ENCODE data around the gene ZMIZ1. TPM values are rescaled to one million over a fixed set of nuclear protein-coding genes. Genes with fewer than 3 reads are reported as not detected.

The ZMIZ1 gene
- polyA plus RNA-seq, 6 donors from 2014 or later = 0.11 to 2.9 (median 1.5) TPM

DNA sequence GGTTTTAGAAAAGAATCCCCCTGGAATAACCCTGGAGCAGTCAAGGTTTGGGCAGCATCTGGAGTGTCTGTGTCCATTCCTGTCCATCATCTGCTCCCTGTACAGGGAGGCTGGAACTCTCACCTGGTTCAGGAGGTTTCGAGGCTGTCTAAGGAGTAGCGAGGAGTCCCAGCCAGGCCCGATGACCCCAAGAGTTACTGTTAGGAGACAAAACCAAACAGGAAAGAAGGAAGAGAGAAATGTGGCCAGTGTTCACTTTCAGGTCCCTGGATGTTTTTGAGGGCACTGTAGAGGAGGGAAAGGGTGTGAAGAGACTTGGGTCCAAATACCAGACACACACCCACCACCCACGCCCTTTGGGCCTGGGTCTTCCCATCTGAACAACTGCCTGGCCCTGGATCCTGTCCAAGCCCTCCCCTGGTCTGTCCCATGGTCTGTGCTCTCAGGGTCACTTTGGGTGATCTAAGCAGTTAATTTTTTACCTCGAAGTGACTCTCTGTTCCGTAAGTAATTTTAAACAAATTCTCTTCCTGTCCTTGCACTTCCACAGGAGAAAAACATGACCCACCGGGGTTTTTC lies 117.1 kb downstream of the ZMIZ1 start:
- H3K27me3 Mint-ChIP-seq = peaks cover 0 to 14% (median 11%) of the 10 kb centered on the region in 3 donors
- no peaks in the 10 kb centered on the region for H3K36me3 Mint-ChIP-seq
- no peaks in the 10 kb centered on the region for H3K9me3 Mint-ChIP-seq
- H3K4me3 Mint-ChIP-seq = no peak overlapping the region
- no peak for ATAC-seq (ENCODE audit: low read depth in 2 of 2)
- DNase-seq = no peak
- H3K27ac Mint-ChIP-seq = no peak overlapping the region
- H3K4me1 Mint-ChIP-seq = no peaks in the 10 kb centered on the region

DNA sequence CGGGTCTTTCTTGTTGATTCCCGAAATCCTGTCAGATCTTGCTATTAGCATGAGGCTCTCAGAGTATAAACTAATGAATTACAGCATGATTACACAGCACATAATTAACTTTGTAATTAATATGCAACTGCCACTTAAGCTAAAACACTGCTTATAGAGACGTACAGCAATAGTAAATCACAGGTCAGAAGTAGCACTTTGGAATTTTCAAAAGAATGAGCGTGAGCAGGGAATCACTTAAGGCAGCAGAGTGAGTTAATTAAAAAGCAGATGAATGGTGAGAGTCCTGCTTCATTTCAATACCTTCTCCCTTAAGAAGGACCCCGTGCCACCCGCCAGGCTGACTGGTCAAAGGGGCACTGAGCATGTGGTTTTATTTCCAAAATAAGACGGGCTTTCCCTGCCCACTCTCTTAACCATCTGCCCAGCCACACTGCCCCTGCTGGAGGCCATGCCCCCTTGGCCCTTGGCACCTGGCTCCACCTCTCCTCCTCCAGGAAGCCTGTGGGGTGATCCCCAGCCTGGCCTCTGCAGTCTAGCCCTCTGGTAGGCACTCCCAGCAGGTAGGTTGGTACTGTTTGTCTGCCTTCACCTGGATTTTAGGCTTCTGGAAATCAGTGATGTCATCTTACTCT lies 117.8 kb downstream of the ZMIZ1 start:
- H3K27ac Mint-ChIP-seq = peak overlapping the region in 1 of 6 donors; percentile 16
- H3K4me3 Mint-ChIP-seq = no peak overlapping the region
- ATAC-seq (ENCODE audit: low read depth in 2 of 2) = no peak

DNA sequence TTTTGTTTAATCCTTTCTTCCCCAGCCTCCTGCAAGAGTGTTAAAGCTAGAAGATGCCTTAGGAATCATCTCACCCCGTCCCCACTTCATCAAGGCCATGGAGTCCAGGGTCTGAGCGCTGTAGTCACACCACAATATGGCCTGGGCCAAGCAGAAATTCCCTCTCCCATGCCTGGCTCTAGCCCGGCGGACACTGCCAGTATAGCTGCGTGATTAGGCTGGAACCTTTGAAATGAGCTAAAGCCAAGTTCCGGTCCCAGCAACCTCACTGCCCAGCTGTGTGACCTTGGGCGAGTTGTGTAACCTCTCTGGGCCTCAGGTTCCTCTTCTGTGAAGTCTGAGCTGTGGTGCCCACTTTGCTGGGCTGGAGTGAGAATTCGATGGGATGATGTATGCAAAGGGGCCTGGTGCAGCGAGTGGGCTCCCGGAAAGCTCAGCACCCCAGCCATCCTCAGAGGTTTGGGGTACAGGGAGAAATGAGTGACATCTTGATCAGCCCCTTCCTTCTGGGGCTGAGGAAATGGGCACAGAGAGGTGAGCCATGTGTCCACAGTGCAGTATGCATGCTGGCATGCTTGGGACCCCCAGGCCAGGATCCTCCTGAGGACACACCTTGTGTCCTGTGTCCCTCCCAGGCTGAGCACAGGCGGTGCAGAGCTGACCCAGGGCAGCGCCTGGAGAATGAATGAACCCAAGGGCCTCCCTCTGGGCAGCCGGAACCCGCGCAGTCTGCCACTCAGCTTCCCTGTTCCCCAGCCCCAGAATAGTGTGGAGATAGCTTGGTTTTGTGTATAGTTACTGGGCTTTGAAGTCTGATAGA lies 118.6 kb downstream of the ZMIZ1 start:
- no peak for DNase-seq
- Mint-ChIP-seq H3K4me1 (no peaks in the 10 kb centered on the region), H3K36me3 (peaks cover 0 to 7% of the 10 kb centered on the region in 2 donors), H3K27ac (peak overlapping the region in 1 of 6 donors; percentile 16), H3K9me3 (peaks cover 0 to 8% (median 3%) of the 10 kb centered on the region in 7 donors), H3K27me3 (peaks cover 0 to 22% (median 11%) of the 10 kb centered on the region in 3 donors), H3K4me3 (no peak overlapping the region)
- no peak for ATAC-seq (ENCODE audit: low read depth in 2 of 2)

More for the DNA sequence above, 117.8 kb downstream of the ZMIZ1 start:
- no peak for DNase-seq
- H3K4me1 Mint-ChIP-seq = no peaks in the 10 kb centered on the region
- peaks cover 0 to 16% (median 11%) of the 10 kb centered on the region in 3 donors for H3K27me3 Mint-ChIP-seq
- H3K36me3 Mint-ChIP-seq = peaks cover 0 to 1% of the 10 kb centered on the region in 2 donors
- H3K9me3 Mint-ChIP-seq = peaks cover 0 to 4% (median 1%) of the 10 kb centered on the region in 7 donors

DNA sequence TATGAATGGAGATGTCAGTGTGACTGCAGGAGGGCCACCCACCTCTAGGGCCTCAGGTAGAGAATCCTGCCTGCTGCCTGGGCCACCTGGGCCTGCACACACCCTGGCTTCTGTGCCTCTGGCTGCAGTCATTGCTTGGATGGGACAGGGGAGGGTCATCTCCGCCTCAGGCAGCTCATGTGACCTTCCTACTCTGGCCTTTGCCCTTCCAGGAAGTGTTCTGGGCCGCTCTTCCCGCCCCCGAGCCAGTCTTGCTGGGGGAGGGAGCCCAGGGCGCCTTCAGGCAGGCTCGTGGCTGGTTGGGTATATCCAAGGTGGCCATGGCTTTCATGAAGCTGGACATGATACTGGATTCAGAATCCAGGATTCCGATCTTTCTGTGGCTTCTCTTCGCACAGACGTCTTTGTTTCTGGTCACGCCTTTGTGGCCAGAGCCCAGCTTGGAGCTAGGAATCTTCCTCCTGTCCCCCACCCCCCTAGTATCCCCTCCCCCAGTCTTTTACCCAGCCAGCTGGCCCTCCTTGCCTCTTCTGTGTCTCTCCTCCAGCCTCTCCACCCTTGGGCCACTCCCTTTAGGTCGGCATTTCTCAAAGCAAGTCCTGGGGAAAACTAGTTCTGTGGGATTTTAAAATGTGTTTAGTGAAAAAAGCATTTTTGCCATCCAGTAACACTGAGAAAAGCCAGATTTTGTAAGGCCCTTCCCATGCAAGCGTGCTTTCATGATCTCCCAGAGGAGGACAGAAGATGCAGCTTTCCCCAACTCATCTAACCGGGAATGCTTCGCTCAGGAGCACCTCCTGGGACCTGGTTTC lies 119.6 kb downstream of the ZMIZ1 start:
- H3K4me1 Mint-ChIP-seq = peaks cover 0 to under 1% (median under 1%) of the 10 kb centered on the region in 3 donors
- DNase-seq = no peak
- no peak for ATAC-seq (ENCODE audit: low read depth in 2 of 2)
- no peak overlapping the region for H3K27ac Mint-ChIP-seq
- peaks cover 0 to 29% (median 20%) of the 10 kb centered on the region in 3 donors for H3K27me3 Mint-ChIP-seq
- H3K36me3 Mint-ChIP-seq = peaks cover 0 to 7% of the 10 kb centered on the region in 2 donors
- no peak overlapping the region for H3K4me3 Mint-ChIP-seq
- peaks cover 0 to 8% (median 7%) of the 10 kb centered on the region in 7 donors for H3K9me3 Mint-ChIP-seq

DNA sequence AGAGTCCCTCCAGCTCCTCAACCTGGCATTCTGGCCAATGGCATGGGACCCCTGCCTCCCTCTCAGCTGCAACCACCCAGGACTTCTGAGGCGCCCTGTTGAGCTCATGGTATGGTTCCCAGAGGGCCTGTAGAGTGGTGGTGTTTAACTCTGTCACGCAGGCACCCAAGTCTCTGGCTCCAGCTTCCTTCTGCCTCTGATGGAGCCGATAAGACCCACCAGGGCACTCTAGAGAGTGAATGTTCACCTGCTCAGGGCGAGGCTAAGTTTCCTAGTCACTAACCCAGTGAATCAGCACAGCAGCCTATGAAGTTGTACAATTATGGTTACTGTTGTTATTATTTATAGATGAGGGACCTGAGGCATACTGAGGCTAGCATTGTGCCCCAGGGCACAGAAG lies 120.4 kb downstream of the ZMIZ1 start:
- Mint-ChIP-seq H3K4me1 (peaks cover 2 to 7% (median 5%) of the 10 kb centered on the region in 3 donors), H3K27me3 (peaks cover 0 to 33% (median 25%) of the 10 kb centered on the region in 3 donors), H3K4me3 (no peak overlapping the region), H3K9me3 (peaks cover 0 to 8% (median 7%) of the 10 kb centered on the region in 7 donors), H3K27ac (no peak overlapping the region), H3K36me3 (peaks cover 0 to 7% of the 10 kb centered on the region in 2 donors)
- DNase-seq (no peak), ATAC-seq (ENCODE audit: low read depth in 2 of 2) (no peak)

DNA sequence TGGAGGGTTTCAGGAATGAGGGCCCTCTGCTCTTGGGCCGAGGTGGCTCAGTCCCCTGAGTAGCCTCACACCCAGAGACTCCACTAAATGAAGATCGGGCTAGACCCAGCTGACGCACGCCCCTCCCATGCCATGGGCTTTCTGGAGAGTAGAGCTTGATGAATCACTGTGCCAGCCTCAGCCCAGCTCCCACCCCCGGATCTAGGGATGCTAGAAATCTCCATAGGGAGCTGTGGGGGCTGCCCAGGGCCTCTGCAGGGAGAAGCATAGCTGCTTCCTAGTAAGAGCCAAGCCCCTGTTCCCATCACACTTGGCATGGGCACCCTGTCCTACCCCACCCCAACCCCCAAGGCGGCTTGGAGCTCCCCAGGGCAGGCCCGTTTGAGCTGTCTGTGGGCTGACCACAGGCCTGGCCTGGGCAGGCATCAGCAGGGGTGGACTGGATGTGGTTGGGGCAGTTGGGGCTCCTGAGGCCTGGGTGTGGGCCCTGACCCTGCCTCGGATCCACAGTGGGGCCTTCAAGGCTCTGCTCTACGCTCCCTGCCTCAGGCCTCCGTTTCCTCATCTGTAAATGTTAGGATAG lies 121.2 kb downstream of the ZMIZ1 start:
- H3K9me3 Mint-ChIP-seq = peaks cover 0 to 8% (median 7%) of the 10 kb centered on the region in 7 donors
- peaks cover 0 to 33% (median 25%) of the 10 kb centered on the region in 3 donors for H3K27me3 Mint-ChIP-seq
- DNase-seq = no peak
- H3K4me3 Mint-ChIP-seq = no peak overlapping the region
- H3K27ac Mint-ChIP-seq = peak overlapping the region in 1 of 6 donors; percentile 37
- peaks cover 7 to 12% (median 9%) of the 10 kb centered on the region in 3 donors for H3K4me1 Mint-ChIP-seq
- H3K36me3 Mint-ChIP-seq = peaks cover 0 to 7% of the 10 kb centered on the region in 2 donors
- no peak for ATAC-seq (ENCODE audit: low read depth in 2 of 2)

DNA sequence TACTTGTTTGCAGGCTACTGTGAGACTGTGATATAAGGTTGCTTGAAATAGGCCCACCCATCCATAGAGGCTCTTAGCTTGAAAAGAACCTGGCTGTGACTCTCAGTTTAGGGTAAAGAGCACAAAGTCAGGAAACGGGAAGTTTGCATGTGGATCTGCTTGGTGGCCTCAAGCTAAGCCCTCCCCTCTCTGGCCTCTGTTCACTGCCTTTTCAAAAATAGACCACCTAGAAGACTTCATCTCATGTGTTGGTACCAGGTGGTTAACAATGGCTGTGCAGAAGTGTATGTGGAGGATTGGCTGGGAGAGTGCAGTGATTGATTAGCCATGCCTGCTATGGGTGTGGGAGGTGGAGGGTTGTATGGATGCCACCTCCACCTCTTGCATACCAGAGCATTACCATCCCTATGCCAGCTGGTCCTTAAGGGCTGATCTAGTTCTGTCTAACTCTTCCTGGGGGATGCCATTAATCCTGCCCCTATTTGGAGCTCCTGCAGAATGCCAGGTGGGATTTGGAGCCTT lies 122.0 kb downstream of the ZMIZ1 start:
- Mint-ChIP-seq H3K4me1 (peaks cover 7 to 12% (median 12%) of the 10 kb centered on the region in 3 donors), H3K27me3 (peaks cover 0 to 34% (median 21%) of the 10 kb centered on the region in 3 donors), H3K36me3 (peaks cover 0 to 7% of the 10 kb centered on the region in 2 donors), H3K27ac (no peak overlapping the region), H3K4me3 (no peak overlapping the region), H3K9me3 (peaks cover 0 to 8% (median 7%) of the 10 kb centered on the region in 7 donors)
- no peak for ATAC-seq (ENCODE audit: low read depth in 2 of 2)
- DNase-seq = no peak

DNA sequence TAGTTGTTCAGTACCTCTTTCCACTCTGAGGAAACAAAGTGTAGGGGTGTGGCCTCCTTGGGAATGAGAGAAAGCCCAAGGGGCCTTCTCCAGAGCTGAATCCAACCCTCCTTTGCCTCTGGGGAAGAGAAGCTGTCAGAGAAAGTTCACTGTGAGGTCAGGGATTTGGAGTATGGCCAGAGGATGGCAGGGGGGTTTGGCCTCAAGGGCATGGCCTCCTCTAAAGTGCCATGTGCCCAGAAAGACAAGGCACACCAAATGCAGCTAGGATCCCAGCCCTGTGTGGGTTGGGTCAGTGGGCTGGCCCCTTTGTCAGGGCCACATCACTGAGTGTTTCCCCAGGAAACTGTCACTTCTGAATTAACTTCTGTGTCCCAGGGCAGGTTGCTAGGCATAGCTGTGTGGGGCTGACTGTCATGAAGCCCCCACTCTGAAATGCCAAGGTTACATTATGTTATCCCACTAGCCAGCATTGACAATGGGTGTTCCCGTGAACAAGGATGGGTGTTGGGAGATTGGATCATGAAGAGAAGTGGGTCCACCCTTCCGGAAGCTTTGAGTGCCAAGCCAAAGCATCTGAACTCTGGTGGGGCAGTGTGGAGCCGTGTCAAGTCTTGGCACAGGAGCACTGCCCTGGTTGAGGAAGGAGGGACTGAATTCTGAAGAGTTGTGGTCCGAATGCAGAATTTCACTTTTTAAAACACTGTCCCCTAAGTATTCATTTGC lies 123.3 kb downstream of the ZMIZ1 start:
- no peak for DNase-seq
- Mint-ChIP-seq H3K4me1 (peaks cover 7 to 12% (median 12%) of the 10 kb centered on the region in 3 donors), H3K36me3 (peaks cover 0 to 7% of the 10 kb centered on the region in 2 donors), H3K9me3 (peaks cover 0 to 8% (median 7%) of the 10 kb centered on the region in 7 donors), H3K27ac (no peak overlapping the region), H3K27me3 (peaks cover 0 to 34% (median 14%) of the 10 kb centered on the region in 3 donors), H3K4me3 (no peak overlapping the region)
- no peak for ATAC-seq (ENCODE audit: low read depth in 2 of 2)

DNA sequence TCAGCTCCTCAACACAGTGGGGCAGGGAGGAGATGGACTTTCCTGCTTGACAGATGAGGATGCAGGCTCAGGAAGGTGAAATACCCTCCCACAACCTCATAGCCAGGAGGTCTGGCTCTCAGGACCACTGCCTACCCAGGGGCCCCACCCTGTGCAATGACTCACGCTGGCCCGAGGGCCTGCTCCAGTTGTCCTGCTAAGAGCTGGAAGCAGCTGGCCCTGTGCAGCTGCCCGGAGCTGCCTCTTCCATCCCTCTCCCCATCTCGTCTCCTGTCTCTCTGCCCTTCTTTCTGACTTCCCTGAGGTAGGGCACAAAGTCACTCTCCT lies 123.9 kb downstream of the ZMIZ1 start:
- Mint-ChIP-seq H3K4me1 (peaks cover 7 to 12% (median 12%) of the 10 kb centered on the region in 3 donors), H3K27ac (no peak overlapping the region), H3K4me3 (no peak overlapping the region), H3K36me3 (peaks cover 0 to 7% of the 10 kb centered on the region in 2 donors), H3K9me3 (peaks cover 0 to 8% (median 7%) of the 10 kb centered on the region in 7 donors), H3K27me3 (peaks cover 0 to 34% (median 14%) of the 10 kb centered on the region in 3 donors)
- DNase-seq (no peak), ATAC-seq (ENCODE audit: low read depth in 2 of 2) (no peak)

DNA sequence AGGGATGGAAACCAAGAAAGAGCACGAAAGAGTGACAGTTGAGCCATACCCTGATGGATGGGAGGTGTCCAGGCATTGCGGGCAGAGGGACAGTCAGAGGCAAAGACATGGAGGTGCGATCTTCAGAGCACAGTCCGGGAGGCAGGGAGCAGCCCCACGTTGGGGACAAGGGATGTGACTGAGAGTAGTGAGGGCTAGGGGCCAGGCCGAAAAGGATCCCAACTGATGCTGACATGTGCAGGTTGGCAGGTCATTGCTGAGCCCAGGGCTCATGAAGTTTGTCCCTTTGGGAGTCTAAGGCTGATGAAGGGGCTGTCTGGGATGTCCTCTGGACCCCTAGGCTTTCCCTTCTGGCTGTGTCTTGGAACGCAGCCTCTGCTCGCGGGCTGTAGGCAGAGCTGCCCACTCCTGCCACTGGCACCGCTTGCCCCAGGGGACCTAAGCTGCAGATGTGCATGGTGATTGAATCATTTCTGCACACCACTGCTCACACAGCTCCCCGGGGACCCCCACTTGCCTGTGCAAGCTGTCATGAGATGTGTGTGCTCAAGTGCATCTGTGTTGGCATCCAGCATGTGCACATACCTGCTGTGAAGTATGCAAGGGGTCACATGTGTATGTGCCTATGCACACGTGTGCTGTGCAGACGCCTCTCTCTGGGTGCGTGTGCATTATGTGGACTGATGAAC lies 125.1 kb downstream of the ZMIZ1 start:
- DNase-seq (peak; percentile 27), ATAC-seq (ENCODE audit: low read depth in 2 of 2) (peak; percentile 55 to 76)
- peak overlapping the region in 2 of 6 donors; percentile 27 to 62 for H3K27ac Mint-ChIP-seq
- peaks cover 0 to 31% (median 14%) of the 10 kb centered on the region in 3 donors for H3K27me3 Mint-ChIP-seq
- peaks cover 0 to 7% of the 10 kb centered on the region in 2 donors for H3K36me3 Mint-ChIP-seq
- H3K4me3 Mint-ChIP-seq = no peak overlapping the region
- peaks cover 0 to 8% (median 7%) of the 10 kb centered on the region in 7 donors for H3K9me3 Mint-ChIP-seq
- peaks cover 7 to 12% (median 12%) of the 10 kb centered on the region in 3 donors for H3K4me1 Mint-ChIP-seq

DNA sequence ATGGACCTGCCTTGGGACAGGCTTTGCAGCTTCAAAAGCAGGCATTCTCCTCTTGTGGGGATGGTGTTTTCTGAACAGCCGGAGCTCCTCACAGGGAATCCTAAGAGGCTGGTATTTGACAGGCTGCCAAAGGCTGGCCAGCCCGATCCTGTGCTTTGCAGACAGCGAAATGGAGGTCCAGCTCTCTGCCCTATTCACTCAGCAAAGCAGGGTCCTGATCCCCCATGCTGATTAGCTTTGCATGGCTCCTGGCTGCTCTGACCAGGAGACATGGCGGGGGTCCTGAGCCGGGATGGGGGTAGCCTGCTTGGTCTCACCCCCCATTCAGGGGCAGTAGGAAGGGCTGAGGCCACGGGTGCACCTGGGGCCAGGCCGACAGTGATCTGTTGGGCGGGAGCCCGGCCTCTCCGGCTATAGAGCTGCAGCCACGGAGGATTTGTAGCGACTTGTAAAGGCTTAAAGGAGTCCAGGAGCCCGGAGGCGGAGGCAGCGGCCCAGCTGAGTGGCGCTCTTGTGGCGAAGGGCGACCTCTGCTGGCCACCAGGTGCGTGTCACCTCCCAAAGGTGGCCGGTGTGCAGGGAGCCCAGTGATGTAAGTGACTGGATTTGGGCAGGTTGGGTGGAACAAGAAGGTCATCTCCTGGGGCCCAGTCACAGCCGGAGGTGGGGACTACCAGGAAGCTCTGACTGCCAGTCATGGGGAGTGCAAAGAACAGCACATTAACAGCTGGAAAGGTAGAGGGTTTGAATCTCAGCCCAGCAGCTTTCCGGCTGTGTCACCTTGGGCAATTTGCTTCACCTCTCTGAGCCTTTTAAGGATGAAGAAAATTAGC lies 126.5 kb downstream of the ZMIZ1 start:
- DNase-seq (peak; percentile 64), ATAC-seq (ENCODE audit: low read depth in 2 of 2) (peak; percentile 58 to 81)
- Mint-ChIP-seq H3K27ac (no peak overlapping the region), H3K27me3 (peaks cover 0 to 26% (median 14%) of the 10 kb centered on the region in 3 donors), H3K4me3 (peak overlapping the region in 1 of 8 donors; percentile 16), H3K9me3 (peaks cover 0 to 8% (median 7%) of the 10 kb centered on the region in 7 donors), H3K36me3 (peaks cover 0 to 7% of the 10 kb centered on the region in 2 donors), H3K4me1 (peaks cover 7 to 12% (median 12%) of the 10 kb centered on the region in 3 donors)
